Fibroblast of pulmonary artery (primary cell): Measurements from ENCODE around the gene WDR54.

Experiments
- DNase-seq: peaks from one replicate; pipeline ENCODE4 v3.0.0-alpha.2; 2010; ENCODE audit warnings: low read depth
- H3K4me3 ChIP-seq: replicated peaks from 2 replicates; pipeline ENCODE4 v1.5.1; 2011; ENCODE audit warnings: low read depth, mild to moderate bottlenecking, control low read depth, low read length, moderate library complexity
- TF ChIP-seq, protein P1 (sequence below): IDR thresholded peaks from 2 replicates; pipeline ENCODE4 v1.5.1; 2011; ENCODE audit warnings: mild to moderate bottlenecking, control low read depth, low read length, inconsistent platforms; ENCODE audit errors: missing control alignments

The WDR54 gene

DNA sequence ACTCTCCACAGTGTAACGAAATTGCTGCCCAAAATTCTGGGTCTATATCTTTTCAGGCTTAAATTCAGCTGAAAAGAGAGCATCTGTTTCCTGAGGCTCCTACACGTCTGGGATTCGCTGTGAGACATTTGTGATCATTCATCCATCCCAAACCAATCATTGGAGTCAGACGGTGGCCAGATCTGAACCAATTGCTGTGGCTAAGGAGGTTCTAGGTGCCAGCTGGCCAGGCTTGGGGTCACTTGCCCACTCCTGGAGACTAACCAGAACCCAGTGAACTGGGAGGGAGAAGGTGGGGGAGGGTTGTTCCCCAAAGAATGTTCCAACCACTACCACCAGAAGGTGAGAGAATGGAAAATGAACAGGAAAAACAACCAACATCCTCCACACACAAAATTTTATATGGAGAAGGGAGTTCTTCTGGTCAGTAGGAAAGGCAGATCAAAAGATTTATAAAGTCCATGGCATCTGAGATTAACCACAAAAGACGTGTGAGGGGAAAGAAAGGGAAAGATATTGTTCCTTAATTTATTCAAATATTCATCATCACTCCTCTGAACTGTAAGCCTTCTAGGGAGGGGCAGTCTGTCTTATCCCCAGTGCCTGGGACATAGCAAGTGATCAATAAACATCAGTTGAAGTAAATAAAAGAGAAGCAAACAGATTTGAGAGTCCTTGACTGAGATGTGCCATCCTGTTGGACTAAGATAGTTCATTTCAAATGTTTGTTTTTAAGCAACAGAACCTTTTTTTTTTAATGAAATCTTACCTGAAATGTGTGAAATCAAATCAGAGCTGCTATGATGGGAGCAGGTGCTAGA, 23.2 kb downstream of the WDR54 start:
- H3K4me3 ChIP-seq: no peak overlapping the region
- TF ChIP-seq, protein P1, sequence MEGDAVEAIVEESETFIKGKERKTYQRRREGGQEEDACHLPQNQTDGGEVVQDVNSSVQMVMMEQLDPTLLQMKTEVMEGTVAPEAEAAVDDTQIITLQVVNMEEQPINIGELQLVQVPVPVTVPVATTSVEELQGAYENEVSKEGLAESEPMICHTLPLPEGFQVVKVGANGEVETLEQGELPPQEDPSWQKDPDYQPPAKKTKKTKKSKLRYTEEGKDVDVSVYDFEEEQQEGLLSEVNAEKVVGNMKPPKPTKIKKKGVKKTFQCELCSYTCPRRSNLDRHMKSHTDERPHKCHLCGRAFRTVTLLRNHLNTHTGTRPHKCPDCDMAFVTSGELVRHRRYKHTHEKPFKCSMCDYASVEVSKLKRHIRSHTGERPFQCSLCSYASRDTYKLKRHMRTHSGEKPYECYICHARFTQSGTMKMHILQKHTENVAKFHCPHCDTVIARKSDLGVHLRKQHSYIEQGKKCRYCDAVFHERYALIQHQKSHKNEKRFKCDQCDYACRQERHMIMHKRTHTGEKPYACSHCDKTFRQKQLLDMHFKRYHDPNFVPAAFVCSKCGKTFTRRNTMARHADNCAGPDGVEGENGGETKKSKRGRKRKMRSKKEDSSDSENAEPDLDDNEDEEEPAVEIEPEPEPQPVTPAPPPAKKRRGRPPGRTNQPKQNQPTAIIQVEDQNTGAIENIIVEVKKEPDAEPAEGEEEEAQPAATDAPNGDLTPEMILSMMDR: no peak
- DNase-seq: no peak

DNA sequence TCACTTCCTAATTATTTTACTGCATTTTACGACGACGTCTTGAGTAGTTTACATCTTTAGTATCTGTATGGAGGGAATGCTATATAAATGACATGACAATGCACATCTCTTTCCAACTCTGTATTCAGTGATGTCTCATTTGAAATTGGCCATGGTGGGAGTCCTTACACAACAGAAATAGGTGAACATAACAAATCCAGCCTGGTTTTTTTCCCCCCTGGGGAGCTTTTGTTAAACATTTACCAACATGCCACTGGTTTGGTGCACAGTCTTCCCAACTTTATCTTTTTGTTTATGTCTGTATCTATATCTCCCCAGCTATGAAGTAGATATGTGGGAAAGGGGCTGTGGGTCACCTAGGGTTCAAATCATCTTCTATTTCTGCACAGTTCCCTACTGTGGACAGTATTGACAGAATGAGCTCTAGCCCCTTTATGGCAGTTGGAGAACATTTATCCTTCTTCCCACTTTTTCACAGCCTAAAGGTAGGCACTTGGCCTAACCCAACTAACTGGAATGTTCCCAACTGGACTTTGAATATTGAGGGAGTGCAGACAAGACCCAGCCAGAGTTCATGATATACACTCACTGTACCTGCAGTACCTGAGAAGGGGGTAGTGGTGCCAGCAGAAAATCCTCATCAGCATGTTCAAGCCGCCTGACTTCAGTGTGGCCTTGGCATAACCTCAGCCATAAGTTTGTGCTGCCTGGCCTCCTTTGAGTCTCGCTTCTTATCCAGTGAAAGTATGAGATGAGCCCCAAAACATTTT, 25.9 kb downstream of the WDR54 start:
- DNase-seq: no peak
- H3K4me3 ChIP-seq: no peak overlapping the region
- TF ChIP-seq, protein P1: no peak

DNA sequence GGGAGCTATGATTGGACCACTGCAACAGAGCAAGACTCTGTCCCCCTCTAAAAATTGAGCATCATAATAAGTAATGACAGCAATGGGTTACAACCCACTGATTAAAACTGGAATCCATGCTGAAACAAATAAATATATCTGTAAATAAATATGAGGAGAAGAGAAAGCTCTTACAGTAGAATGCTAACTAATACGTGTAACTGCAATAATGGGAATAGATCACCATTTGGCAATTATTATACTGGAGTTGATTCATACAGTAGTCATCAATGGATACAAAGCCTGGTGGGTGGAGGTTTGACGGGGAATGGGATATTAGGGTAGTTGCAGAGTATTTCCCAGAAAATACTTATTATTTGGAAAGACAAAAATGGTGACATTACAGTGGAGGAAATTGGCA, 27.2 kb downstream of the WDR54 start:
- TF ChIP-seq, protein P1: no peak
- DNase-seq: no peak
- no peak overlapping the region for H3K4me3 ChIP-seq

DNA sequence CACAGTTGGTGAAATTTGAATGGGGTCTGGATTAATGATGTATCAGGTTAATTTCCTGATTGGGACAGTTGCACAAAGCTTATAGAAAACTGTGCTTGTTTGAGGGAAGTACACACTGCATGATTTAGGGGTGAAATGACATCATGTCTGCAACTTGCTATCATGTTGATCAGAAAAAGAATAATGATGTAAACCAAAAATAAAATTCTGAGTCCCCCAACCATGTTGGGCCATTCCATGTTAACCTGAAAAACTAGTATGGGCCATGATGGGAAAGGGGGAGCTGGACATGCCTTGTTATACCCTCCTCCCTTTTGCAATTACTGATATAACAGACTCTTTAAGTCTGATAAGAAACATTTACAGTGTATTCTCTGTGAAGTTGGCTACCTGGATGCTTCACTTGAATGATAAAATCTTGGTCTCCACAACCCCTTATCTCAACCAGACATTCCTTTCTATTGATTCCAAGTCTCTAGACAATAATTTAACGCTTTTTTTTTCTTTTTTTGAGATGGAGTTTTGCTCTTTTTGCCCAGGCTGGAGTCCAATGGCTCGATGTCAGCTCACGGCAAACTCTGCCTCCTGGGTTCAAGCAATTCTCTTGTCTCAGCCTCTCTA, 29.1 kb downstream of the WDR54 start:
- DNase-seq: no peak
- TF ChIP-seq, protein P1: no peak
- no peak overlapping the region for H3K4me3 ChIP-seq

DNA sequence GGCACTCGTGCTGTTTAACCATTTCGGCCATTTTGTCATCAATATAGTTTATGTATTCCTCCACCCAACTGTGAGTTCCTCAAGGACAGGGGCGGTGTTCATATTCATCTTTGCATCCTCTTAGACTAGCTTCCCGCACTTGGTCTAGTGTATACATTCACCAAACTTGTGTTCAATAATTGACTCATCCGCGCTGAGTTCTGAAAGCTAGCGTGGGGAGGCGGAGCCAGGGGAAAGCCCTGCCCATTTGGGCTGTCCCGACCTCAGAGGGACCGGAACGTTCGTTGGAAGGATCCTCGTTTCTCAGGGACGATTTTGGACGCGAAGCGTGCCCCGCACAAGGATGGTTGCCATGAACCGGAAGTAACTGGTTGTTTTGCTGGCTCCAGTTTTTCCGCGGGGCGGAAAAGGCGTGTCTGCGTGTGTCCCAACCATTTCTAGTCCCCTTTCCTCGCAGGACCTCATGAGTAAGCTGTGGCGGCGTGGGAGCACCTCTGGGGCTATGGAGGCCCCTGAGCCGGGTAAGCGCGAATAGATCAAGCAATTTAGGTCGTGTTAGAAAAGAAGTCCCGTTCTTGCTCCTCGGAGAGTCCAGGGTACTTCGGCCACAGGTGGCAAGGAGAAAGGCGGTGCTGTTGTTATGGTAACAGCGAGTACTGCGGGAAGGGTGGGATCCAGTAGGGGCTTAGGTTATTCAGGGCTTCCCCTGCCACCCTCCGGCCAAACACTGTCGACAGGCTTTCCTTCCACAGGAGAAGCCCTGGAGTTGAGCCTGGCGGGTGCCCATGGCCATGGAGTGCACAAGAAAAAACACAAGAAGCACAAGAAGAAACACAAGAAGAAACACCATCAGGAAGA, 33.4 kb downstream of the WDR54 start, which contains the start of gene INO80B:
Gene INO80B, plus strand, starts transcription at position 434 of the 858 bp plus-strand sequence. Its CDS starts 30 bp downstream, at position 464.
- DNase-seq: peak; percentile 99
- H3K4me3 ChIP-seq: peak within 1 kb of the TSS; percentile 92
- TF ChIP-seq, protein P1: no peak

DNA sequence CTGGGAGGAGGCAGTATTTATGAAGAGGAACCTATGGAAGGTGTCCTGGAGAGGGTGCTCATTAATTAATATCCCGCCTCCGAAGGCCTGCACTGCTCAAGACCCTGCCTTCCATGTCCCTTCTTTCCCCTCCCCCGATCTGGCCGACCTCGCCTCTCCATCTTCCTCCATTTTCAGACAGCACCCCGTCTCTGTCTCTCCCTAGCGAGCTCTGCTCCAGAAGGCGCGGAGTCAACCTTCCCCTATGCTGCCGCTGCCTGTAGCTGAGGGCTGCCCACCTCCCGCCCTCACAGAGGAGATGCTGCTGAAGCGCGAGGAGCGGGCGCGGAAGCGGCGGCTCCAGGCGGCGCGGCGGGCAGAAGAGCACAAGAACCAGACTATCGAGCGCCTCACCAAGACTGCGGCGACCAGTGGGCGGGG, 35.6 kb downstream of the WDR54 start:
- DNase-seq: peak; percentile 36
- TF ChIP-seq, protein P1: no peak
- peak overlapping the region; percentile 63 for H3K4me3 ChIP-seq
